HG02938 (cell line): ENCODE data around the gene LLCFC1.
A peak's percentile ranks its signal among the peaks of the same experiment; 100 is the strongest.

ENCODE experiments used
- ATAC-seq: cut with Tn5 transposase; IDR thresholded peaks from one replicate; pipeline ENCODE4 v1.9.1; 2021; ENCODE audit warnings: mild to moderate bottlenecking, moderate library complexity; ENCODE audit not compliant: unreplicated experiment

LLCFC1 gene

DNA sequence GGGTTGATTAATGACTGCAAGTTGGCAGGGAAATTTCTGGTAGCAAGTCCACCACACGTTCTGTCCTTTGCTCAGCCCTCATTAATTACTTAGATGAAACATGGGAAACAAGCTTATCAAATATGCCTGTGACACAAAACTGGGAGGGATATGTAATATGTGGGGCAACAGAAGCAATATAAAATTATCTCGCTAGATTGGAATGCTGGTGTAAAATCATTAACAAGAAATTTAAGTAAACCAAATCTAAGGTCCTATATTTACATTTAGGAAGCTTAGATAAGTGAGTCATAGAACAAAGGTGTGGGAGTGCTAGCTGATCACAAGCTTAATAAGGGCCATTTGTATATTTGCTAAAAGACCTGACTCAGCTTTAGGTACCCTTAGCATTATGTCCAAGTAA, 29.3 kb upstream of the LLCFC1 start:
- no peak for ATAC-seq

- no peak for ATAC-seq
Observed at GRCh38 chr7:142910481-142910880, 28.8 kb upstream of the LLCFC1 start.

DNA sequence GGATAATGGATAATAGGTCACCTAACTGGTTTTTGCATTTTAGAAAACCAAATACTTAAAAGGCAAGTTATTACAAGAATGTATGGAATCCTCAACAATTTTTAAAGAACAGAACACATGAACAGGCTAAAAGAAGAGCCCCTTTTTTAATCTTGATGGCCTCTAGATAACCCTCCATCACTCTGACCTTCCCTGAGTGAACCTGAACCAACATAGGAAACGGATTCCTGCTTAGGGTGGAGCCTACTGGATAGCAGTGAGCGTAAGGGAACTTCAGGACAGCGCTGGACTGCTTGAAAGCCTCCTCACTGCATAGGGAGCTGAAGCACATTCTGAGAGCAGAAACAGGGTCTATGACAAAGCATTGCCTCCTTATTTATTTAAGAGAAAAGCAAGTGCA, 26.2 kb upstream of the LLCFC1 start:
- no peak for ATAC-seq

GRCh38 chr7:142913566-142913965, 25.7 kb upstream of the LLCFC1 start:
- ATAC-seq: no peak

DNA sequence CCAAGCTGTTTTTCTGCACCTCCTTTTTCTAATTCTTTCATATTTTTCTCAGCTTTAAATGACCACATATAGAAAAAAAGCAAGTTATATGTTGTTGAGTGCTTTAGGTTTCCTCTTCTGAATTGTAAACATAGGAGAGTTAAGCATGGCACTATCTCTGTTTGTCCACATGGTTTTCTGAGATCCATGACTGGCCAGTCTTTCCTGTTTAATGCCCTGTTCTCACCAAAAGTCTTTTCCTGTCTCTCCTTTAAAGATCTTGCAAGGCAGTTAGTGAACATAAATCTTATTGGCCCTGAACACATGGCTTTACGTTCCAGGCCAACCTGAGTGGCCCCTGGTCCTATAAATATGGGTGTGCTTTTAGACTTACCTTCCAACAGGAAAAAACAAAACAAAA, 25.2 kb upstream of the LLCFC1 start:
- no peak for ATAC-seq

- ATAC-seq: no peak
Observed at GRCh38 chr7:142915315-142915714, 24.0 kb upstream of the LLCFC1 start.

DNA sequence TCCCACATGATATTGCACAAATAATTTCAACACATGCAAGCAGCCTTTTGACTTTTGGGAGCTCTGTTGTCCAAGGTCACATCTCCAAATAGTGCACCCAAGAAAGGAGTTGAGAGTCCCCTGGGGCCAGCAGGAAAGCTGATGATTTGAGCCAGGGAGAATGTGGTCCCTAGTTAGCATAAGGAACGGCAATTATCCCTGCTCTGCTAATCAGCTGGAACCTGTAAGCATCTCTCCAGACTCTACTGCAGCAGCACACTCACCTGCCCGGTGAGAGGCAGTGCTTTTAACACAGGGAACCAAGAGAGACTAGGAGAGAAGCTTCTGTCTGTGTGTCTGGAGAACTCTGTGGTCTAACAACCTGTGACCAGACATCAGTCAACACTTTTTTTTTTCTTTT, 22.8 kb upstream of the LLCFC1 start:
- no peak for ATAC-seq

DNA sequence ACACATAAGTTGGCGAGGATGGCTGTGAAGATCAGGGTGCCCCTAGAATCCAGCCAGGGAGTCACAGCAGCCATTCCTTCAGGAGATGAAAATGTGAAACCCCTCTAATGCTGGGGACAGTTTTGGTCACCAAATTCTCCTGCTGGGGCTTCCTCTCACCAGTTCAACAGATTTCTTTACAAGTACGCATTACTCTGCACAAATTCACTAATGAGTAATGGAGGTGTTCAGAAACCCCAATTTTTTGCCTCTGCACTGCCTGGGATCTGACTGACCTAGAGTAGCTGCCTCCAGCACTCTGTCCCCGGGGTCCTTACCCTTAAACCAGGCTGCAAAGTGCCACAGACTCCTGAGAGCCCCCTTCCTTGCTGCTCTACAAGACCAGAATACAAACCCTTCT, 21.8 kb upstream of the LLCFC1 start:
- no peak for ATAC-seq

DNA sequence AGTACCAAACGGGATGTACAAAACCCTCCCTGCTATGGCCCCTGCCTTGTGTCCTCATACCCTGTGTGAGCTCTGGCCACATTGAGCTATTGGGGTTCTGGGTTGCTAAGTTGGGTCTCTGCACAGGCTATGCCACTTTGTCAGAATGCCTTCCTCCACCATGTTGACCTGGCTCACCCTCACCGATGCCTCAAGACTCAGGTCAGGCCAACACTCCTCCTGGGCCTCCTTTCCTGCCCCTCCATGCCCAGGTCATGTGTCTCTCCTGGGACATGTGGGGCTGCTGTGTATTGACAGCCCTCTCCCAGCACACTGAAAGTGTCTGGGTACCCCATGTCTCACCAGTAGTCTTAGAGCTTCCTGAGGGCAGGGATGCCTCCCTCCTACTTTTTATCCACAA, 20.4 kb upstream of the LLCFC1 start:
- ATAC-seq: no peak

DNA sequence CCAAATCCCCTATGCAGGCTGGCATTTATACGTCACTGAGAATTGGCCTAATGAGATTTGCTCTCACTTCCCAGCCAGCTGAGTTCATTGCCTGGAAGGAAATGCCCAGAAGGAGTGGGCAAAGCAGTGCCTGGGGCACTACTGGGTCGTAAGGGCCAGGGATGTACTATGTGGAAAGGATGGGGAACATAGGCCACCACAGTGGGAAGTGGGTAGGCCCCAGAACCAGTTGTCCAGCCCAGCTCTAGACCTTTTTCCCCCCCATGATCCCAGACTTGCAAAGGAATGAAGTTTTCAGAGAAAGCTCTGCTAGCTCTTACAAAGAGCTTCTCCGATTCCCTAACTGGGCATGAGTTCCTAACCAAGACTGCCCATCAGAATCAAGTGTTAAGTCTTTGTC, 19.6 kb upstream of the LLCFC1 start:
- no peak for ATAC-seq

DNA sequence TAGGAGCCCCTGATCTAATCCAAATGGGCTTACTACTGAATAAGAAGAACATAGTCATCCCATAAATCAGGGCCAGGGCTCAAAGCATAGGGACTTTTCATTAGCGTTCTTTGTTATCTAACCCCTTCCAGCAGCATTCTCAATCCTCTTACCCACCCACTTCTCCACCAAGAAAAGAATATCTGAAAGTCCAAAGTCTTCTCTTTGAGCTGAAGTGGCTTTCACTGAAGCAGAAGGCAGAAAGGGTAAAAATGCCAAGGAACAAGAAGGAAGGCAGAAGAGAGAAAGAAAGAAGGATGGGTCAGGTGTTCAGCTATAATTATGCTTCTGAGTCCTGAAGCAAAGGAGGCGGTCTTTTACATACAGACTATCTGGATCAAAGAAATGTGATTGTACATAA, 15.9 kb upstream of the LLCFC1 start:
- no peak for ATAC-seq

GRCh38 chr7:142925413-142925812, 13.9 kb upstream of the LLCFC1 start:
- peak; percentile 64 for ATAC-seq

- ATAC-seq: no peak
Observed at GRCh38 chr7:142927085-142927745, 12.1 kb upstream of the LLCFC1 start.

GRCh38 chr7:142927949-142928348, 11.3 kb upstream of the LLCFC1 start:
- no peak for ATAC-seq

DNA sequence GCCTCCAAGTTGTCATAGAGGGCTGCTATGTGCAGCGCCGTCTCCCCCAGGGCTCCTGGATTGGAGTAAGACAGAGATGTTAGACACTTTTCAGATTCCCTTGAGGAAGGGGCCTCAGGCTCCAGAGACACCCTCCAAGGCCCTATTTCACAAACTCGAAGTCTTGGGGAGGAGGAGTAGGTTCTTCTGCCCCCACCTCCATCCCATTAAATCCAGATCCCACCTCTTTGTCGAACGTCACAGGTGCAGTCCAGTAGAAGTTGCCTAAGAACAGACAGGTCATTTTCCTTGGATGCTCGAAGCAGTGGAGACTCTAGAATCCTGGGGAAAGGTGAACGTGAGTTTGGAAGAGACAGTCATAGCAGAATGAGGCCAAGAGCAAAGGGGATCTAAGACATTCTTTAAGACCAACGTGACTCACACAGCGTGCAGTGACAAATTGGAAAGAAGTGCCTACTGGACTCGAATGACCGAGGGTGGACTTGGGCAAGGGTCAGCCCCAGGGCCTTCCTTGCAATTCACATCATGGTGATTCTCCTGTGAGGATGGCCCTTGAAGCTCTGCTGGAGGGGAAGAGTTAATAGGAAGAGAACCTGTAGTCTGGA, 9.1 kb upstream of the LLCFC1 start:
- ATAC-seq: no peak

DNA sequence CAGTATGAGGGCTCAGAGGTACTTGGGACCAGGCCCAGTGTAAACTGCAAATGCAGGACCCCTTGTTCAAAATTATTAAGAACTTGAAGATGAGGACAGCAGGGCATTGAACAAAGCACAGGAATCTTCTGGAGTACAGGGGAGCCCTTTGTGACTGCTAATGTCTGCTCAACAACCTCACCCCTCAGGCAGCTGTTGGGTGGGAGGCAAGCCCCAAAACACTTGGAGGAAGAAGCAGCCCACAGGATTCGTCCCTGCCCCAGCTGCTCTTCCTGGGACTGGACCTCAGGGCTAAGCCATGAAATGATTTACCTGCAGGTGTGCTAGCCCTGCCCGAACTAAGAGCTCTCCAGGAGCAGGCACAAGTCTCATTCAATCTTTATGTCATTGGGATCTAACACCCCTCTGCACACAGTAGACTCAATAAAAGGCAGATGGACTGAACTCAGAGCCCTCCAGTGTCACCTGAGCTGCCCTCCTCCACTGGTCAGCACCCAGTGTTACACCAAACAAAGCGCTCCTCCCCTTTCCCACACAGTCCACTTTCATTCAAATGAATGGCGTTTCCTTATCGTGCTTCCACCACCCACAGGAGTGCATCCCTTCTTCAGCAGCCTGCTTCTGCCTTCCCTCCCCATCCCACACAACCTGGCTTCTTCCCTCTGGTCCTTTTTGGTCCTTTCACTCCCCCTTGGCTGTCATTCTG, 6.7 kb upstream of the LLCFC1 start:
- ATAC-seq: no peak

- ATAC-seq: no peak
Observed at GRCh38 chr7:142933092-142933475, 6.2 kb upstream of the LLCFC1 start.

DNA sequence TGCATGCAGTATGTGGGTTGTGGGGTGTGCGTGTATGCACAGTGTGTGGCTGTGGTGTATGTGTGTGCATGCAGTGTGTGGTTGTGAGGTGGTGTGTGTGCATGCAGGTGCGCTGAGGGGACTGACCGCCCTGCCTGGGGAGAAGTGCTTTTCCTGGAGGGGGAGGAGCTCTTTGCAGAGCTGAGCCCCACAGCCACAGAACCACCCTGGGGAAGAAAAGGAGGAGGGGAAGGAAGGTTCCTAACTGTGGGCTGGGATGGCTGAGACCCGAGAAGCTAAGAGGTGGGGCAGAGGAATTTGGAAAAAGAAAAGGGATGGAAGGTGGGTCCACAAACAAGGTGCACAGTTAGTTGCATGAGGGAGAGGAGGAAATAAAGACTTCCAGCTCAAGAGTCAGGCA, 5.7 kb upstream of the LLCFC1 start, which contains the start of gene TRPV5:
TSS of gene TRPV5 (minus strand) at position 123 of the 400 bp plus-strand sequence. CDS start 287 bp downstream, outside the sequence.
- ATAC-seq: no peak

DNA sequence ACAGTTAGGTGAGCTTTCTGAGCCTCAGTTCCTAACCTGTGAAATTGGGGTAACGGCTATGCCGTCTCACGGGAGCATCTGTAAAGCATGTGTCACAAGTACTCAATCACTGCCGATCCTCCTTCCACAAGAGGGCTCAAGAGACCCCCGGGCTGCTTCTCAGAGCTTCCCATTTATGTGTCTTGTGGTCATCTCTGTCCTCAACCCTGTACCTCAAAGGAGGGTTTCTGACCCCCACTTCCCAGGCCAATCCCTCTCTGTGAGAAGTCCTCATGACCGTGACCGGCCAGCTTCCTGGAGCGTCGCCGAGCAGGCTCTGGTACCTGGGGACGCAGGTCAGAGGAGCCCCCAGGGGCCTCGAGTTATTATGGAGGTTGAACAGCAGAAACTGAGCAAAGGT, 5.2 kb upstream of the LLCFC1 start:
- no peak for ATAC-seq

DNA sequence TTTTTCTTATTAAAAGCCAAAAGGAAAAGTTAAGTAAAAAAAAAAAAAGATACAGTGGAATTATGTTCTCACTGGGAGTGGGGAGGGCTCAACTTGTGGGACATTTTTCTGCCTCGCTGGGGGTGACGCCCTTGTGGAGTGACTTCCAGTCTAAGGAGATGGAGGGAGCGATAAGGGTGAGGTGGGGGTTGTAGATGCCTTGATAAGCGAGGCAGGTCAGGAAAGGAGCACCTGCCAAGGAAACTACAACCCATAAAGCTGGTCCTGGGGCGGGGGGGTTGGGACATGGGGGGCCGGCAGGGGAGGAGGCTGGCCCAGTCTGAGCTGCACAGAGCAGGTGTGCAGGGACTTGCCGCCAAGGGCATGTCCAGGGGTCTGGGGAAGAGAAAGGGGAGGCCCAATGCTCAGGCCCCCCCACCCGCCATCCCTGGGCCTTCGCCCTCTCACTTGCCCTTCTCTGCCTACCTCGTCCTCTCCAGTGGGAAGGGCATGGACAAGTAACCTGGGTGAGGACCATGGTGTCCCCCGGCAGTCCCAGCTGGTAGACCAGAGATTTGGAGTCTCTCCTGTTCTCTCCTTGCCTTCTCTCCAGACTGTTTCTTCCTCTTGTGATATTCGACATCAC, 3.2 kb upstream of the LLCFC1 start:
- no peak for ATAC-seq

GRCh38 chr7:142938611-142939010, 673 bp upstream of the LLCFC1 start:
- ATAC-seq: no peak
